GM19099 (cell line): ENCODE measurements around the gene GCNT4.

ENCODE experiments used
- POLR2A ChIP-seq: IDR thresholded peaks from 3 replicates; pipeline ENCODE4 v1.6.1; 2011; ENCODE audit warnings: low read depth; ENCODE audit not compliant: insufficient read length; ENCODE audit errors: extremely low read depth

GCNT4 gene

GRCh38 chr5:75006865-75007822, 45.2 kb downstream of the GCNT4 start:
- TF ChIP-seq POLR2A = no peak

- no peak for TF ChIP-seq POLR2A
Observed at GRCh38 chr5:75005561-75005960, 46.8 kb downstream of the GCNT4 start.
